ENCODE results near the gene SYNE3. TPM values are rescaled to one million over a fixed set of nuclear protein-coding genes. Genes with fewer than 3 reads are reported as not detected.

SYNE3 gene, protein sequence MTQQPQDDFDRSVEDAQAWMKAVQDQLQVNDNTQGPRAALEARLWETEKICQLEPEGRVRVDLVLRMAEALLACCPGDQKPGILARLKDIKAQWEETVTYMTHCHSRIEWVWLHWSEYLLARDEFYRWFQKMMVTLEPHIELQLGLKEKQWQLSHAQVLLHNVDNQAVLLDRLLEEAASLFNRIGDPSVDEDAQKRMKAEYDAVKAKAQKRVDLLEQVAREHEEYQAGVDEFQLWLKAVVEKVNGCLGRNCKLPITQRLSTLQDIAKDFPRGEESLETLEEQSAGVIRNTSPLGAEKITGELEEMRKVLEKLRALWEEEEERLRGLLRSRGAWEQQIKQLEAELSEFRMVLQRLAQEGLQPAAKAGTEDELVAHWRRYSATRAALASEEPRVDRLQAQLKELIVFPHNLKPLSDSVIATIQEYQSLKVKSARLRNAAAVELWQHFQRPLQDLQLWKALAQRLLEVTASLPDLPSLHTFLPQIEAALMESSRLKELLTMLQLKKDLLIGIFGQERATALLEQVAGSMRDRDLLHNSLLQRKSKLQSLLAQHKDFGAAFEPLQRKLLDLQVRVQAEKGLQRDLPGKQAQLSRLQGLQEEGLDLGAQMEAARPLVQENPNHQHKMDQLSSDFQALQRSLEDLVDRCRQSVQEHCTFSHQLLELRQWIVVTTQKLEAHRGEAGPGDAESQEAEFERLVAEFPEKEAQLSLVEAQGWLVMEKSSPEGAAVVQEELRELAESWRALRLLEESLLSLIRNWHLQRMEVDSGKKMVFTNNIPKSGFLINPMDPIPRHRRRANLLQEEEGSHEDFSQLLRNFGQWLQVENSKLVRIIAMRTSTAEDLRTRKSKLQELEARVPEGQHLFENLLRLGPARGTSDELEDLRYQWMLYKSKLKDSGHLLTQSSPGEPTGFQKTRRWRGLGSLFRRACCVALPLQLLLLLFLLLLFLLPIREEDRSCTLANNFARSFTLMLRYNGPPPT
- total RNA-seq = 10 to 100 TPM in 2 of 4 donors, 1 to 10 TPM in 2; 4.9 to 36.1 (median 15.2) TPM

DNA sequence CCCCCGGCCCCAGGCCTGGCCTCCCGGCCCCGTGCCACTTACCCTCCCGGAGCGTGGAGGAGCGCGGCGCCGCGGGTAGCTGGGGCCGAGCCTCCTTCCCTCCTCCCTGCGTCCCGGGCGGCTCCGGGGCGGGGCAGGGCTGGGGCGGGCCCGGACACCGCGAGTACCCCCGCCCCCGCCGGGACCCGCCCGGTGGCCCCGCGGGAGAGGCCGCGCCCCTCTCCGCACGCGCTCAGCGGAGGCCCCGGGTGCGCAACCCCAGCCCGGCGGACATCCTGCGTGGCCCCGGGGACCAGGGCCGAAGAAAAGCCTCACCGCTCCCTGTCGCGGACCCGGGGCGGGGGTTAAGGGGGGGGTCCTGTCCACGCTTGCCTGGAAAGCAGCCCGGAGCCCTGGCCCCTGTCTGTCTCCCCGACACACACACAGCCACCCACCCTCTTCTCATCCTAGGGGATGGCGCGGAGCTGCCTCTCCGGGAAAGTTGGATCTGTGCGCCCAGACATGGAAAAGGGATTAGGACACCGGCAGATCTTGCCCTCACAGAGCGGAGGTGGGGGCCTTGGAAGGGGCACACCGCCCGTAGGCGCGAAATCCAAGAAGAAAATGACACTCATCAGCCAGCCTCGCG, at the start of gene SYNE3:
SYNE3 (minus strand) TSS at position 97 of the 628 bp plus-strand sequence. CDS start 40,829 bp downstream, outside the sequence.
- intact Hi-C loops (cut with DNase I; ENCODE audit: low total_unique reads) = no loop called here
- H3K27me3 ChIP-seq = no peaks in the 10 kb centered on the region
- TF ChIP-seq, protein P1, sequence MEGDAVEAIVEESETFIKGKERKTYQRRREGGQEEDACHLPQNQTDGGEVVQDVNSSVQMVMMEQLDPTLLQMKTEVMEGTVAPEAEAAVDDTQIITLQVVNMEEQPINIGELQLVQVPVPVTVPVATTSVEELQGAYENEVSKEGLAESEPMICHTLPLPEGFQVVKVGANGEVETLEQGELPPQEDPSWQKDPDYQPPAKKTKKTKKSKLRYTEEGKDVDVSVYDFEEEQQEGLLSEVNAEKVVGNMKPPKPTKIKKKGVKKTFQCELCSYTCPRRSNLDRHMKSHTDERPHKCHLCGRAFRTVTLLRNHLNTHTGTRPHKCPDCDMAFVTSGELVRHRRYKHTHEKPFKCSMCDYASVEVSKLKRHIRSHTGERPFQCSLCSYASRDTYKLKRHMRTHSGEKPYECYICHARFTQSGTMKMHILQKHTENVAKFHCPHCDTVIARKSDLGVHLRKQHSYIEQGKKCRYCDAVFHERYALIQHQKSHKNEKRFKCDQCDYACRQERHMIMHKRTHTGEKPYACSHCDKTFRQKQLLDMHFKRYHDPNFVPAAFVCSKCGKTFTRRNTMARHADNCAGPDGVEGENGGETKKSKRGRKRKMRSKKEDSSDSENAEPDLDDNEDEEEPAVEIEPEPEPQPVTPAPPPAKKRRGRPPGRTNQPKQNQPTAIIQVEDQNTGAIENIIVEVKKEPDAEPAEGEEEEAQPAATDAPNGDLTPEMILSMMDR (IDR thresholded peaks at IDR 0.05) = no peak
- no peak for TF ChIP-seq POLR2A (IDR thresholded peaks at IDR 0.05)
- H3K9me3 ChIP-seq = no peaks in the 10 kb centered on the region
- peak within 1 kb of the TSS; percentile 89 to 91 for H3K27ac ChIP-seq
- no peaks in the 10 kb centered on the region for H3K36me3 ChIP-seq
- DNase-seq = peak in 1 of 2 donors; percentile 72
- peak within 1 kb of the TSS; percentile 51 to 63 for H3K4me3 ChIP-seq
- H3K4me1 ChIP-seq = peaks cover 0 to 9% of the 10 kb centered on the region in 2 donors

DNA sequence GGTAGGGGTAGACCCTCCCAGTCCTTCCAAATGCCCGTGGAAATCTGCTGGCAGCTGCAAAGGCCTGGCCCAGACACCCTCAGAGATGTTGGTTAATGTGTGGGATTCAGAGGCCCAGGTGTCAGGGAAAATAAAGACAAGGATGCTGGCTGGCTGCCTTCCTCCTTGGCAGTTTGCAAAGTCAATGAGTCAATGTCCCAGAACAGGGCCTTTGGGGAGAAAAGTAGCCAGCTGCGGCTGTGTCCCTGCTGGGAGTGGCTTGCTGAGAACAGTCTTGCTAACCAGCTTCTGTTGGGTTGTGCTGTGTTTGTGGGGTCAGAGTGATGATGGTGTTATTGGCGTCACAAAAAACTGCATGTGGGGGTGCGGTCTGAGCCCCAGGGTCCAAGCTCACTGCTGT, 47.6 kb upstream of the SYNE3 start:
- TF ChIP-seq, protein P1 (IDR thresholded peaks at IDR 0.05) = no peak
- TF ChIP-seq POLR2A (IDR thresholded peaks at IDR 0.05) = no peak
- Histone ChIP-seq H3K27ac (no peak overlapping the region), H3K27me3 (no peaks in the 10 kb centered on the region), H3K4me1 (no peaks in the 10 kb centered on the region), H3K9me3 (no peaks in the 10 kb centered on the region), H3K4me3 (no peak overlapping the region), H3K36me3 (no peaks in the 10 kb centered on the region)
- DNase-seq = peak in 1 of 2 donors; percentile 35
- intact Hi-C loops (cut with DNase I; ENCODE audit: low total_unique reads) = loop anchor here (10.0 kb wide), 1 partner anchor 211 kb away; no protein-coding TSS in a partner anchor

DNA sequence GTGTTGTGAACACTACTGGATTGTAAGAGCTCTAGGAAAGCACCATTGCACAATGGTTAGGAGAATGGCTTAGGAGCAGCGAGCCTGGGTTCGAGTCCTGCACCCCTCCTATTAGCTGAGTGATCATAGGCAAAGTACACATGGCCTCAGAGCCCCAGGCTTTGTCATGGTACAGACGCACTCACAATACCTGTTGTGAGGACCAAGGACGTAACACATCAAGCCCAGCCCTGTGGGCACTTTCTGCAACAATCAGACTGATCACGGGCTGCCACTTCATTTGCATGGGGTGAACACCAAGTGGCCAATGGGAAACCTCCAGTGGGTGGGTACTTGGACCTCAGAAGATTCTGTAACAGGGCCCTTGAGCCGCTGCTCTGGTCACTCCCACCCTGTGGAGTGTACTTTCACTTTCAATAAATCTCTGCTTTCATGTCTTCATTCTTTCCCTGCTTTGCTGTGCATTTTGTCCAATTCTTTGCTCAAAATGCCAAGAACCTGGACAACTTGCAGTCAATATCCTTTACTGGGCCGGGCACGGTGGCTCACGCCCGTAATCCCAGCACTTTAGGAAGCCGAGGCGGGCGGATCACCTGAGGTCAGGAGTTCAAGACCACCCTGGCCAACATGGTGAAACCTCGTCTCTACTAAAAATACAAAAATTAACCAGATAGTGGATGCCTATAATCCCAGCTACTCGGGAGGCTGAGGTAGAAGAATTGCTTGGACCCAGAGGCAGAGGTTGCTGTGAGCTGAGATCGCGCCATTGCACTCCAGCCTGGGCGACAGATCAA, 46.6 kb upstream of the SYNE3 start:
- Histone ChIP-seq H3K27ac (no peak overlapping the region), H3K4me3 (peak overlapping the region in 1 of 2 donors; percentile 18), H3K9me3 (no peaks in the 10 kb centered on the region), H3K4me1 (no peaks in the 10 kb centered on the region), H3K36me3 (no peaks in the 10 kb centered on the region), H3K27me3 (no peaks in the 10 kb centered on the region)
- intact Hi-C loops (cut with DNase I; ENCODE audit: low total_unique reads) = loop anchor here (10.0 kb wide), 1 partner anchor 212 kb away; no protein-coding TSS in a partner anchor
- TF ChIP-seq POLR2A (IDR thresholded peaks at IDR 0.05) = no peak
- TF ChIP-seq, protein P1 (IDR thresholded peaks at IDR 0.05) = no peak
- peak in 1 of 2 donors; percentile 20 for DNase-seq

DNA sequence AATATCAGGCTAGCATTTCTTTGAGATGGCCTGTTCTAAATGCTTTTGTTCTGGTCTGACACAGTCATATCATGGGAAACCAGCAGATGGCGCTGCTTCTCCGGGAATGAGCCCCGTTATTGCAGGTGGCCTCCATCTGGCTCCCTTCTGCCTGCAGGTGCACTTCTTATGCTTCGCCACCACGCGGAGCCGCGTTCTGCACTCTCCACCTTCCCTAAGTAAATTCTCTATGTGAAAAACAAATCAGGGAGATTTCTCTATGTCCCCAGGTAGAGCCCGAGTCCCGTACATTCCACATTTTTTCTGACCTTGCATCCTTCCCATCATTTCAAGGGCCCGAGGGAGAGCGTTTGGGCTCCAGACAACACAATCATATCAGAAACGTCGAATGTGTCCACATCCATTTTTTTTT, 44.6 kb upstream of the SYNE3 start:
- no peak overlapping the region for H3K27ac ChIP-seq
- TF ChIP-seq POLR2A (IDR thresholded peaks at IDR 0.05) = no peak
- TF ChIP-seq, protein P1 (IDR thresholded peaks at IDR 0.05) = peak; percentile 91 to 97 (median 95)
- intact Hi-C loops (cut with DNase I; ENCODE audit: low total_unique reads) = loop anchor here (10.0 kb wide), 1 partner anchor 214 kb away; no protein-coding TSS in a partner anchor

More for the DNA sequence above, 44.6 kb upstream of the SYNE3 start:
- peak; percentile 85 for DNase-seq
- no peaks in the 10 kb centered on the region for H3K9me3 ChIP-seq
- no peaks in the 10 kb centered on the region for H3K27me3 ChIP-seq
- H3K4me3 ChIP-seq = no peak overlapping the region
- H3K4me1 ChIP-seq = no peaks in the 10 kb centered on the region
- no peaks in the 10 kb centered on the region for H3K36me3 ChIP-seq
